Panc1 (cell line): ENCODE results near the gene ALK.

Source experiments
- POLR2AphosphoS5 ChIP-seq: IDR thresholded peaks from 2 replicates; pipeline ENCODE4 v1.6.1; 2012; ENCODE audit warnings: mild to moderate bottlenecking, low read depth, low read length, moderate library complexity
- SIN3A ChIP-seq: IDR thresholded peaks from 2 replicates; pipeline ENCODE4 v1.6.1; 2012; ENCODE audit warnings: low read depth, mild to moderate bottlenecking, low read length, moderate library complexity, borderline replicate concordance; ENCODE audit not compliant: insufficient read depth
- TCF7L2 ChIP-seq: IDR thresholded peaks from 2 replicates; pipeline ENCODE4 v1.6.1; 2011; ENCODE audit warnings: mild to moderate bottlenecking, low read depth, low read length, inconsistent platforms
- TF ChIP-seq, protein P1 (sequence below): fragments of 450-650 bp; IDR thresholded peaks from 2 replicates; pipeline ENCODE4 v1.5.1; 2017; ENCODE audit warnings: mild to moderate bottlenecking
- TF ChIP-seq, protein P2 (sequence below), 2 experiments: IDR thresholded peaks; 2 replicates each; pipeline ENCODE4 v1.6.1; 2011 to 2012; ENCODE audit warnings: low read depth in 2 of 2, control low read depth in 1 of 2, low read length in 1 of 2, mild to moderate bottlenecking in 1 of 2, moderate library complexity in 1 of 2; ENCODE audit not compliant: insufficient read depth in 1 of 2

DNA sequence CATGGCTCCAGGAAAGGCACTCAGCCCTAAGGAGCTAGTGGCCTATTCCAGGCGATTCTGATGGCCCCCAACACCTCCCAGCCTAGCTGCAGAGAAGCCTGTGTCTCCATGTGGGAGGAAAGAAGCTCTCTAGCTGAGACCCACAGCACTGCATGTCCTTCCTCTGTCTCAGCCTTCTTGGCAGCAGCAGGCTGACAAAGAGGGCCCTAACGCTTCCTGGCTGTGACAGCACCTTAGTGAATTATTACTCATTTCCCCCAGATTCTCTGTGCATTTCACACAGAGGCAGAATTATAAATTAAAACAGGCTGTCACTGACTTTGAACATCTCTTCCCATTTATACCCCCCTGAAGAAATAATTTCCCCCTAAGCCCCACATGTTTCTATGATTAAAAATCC lies 599.4 kb downstream of the ALK start:
- TF ChIP-seq, protein P1, sequence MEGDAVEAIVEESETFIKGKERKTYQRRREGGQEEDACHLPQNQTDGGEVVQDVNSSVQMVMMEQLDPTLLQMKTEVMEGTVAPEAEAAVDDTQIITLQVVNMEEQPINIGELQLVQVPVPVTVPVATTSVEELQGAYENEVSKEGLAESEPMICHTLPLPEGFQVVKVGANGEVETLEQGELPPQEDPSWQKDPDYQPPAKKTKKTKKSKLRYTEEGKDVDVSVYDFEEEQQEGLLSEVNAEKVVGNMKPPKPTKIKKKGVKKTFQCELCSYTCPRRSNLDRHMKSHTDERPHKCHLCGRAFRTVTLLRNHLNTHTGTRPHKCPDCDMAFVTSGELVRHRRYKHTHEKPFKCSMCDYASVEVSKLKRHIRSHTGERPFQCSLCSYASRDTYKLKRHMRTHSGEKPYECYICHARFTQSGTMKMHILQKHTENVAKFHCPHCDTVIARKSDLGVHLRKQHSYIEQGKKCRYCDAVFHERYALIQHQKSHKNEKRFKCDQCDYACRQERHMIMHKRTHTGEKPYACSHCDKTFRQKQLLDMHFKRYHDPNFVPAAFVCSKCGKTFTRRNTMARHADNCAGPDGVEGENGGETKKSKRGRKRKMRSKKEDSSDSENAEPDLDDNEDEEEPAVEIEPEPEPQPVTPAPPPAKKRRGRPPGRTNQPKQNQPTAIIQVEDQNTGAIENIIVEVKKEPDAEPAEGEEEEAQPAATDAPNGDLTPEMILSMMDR: no peak
- TF ChIP-seq, protein P2, sequence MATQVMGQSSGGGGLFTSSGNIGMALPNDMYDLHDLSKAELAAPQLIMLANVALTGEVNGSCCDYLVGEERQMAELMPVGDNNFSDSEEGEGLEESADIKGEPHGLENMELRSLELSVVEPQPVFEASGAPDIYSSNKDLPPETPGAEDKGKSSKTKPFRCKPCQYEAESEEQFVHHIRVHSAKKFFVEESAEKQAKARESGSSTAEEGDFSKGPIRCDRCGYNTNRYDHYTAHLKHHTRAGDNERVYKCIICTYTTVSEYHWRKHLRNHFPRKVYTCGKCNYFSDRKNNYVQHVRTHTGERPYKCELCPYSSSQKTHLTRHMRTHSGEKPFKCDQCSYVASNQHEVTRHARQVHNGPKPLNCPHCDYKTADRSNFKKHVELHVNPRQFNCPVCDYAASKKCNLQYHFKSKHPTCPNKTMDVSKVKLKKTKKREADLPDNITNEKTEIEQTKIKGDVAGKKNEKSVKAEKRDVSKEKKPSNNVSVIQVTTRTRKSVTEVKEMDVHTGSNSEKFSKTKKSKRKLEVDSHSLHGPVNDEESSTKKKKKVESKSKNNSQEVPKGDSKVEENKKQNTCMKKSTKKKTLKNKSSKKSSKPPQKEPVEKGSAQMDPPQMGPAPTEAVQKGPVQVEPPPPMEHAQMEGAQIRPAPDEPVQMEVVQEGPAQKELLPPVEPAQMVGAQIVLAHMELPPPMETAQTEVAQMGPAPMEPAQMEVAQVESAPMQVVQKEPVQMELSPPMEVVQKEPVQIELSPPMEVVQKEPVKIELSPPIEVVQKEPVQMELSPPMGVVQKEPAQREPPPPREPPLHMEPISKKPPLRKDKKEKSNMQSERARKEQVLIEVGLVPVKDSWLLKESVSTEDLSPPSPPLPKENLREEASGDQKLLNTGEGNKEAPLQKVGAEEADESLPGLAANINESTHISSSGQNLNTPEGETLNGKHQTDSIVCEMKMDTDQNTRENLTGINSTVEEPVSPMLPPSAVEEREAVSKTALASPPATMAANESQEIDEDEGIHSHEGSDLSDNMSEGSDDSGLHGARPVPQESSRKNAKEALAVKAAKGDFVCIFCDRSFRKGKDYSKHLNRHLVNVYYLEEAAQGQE (IDR thresholded peaks at IDR 0.05; ENCODE audit: insufficient read depth in 1 of 2, low read depth in 2 of 2, low read length in 1 of 2): no peak
- no peak for TF ChIP-seq POLR2AphosphoS5
- TF ChIP-seq SIN3A: no peak
- no peak for TF ChIP-seq TCF7L2
